ENCODE data around the gene GP2. TPM values are rescaled to one million over a fixed set of nuclear protein-coding genes. Genes with fewer than 3 reads are reported as not detected.

The GP2 gene
- total and polyA plus RNA-seq, 2 donors (not counting 1 experiment from before 2014, with no cell fraction given) = not detected

- ChIA-PET CTCF (interaction anchor here (0.7 kb wide), 2 partner anchors 22 to 351 kb away, joined by 4 to 5 read pairs; no protein-coding TSS in a partner anchor), POLR2A (no interaction called here)
- H3K27me3 ChIP-seq (replicated peaks in 1 of 4; ENCODE audit: control extremely low read depth in 1 of 4, control insufficient read depth in 3 of 4, insufficient read depth in 4 of 4, low read length in 3 of 4) = no peaks in the 10 kb centered on the region
- H3K27me3 Mint-ChIP-seq = peaks cover 19% of the 10 kb centered on the region
- intact Hi-C loops (cut with micrococcal nuclease) = no loop called here
- no peak overlapping the region for H3K4me3 ChIP-seq (ENCODE audit: control extremely low read depth in 1 of 5, extremely low read depth in 1 of 5, insufficient read depth in 1 of 5, low read depth in 2 of 5, low read length in 4 of 5)
- H3K27ac Mint-ChIP-seq = no peak overlapping the region
- H4K20me1 ChIP-seq (ENCODE audit: control insufficient read depth, insufficient read depth, low read length, poor library complexity, severe bottlenecking) = no peaks in the 10 kb centered on the region
- peaks cover 0 to 2% (median 0%) of the 10 kb centered on the region in 3 donors for H3K9me3 ChIP-seq (ENCODE audit: control extremely low read depth in 1 of 3, control insufficient read depth in 2 of 3, insufficient read depth in 1 of 3, low read length in 2 of 3)
- no peak overlapping the region for H3K9ac ChIP-seq (ENCODE audit: low read length)
- ATAC-seq (ENCODE audit: low read depth) (no peak), DNase-seq (no peak)
- no peak overlapping the region for H3K4me2 ChIP-seq (replicated peaks; ENCODE audit: low read depth, low read length, poor library complexity, severe bottlenecking)
- no peak overlapping the region for H3K27ac ChIP-seq (ENCODE audit: low read length in 2 of 2)
- H3K4me1 ChIP-seq (ENCODE audit: control insufficient read depth in 2 of 2, insufficient read depth in 2 of 2, low read length in 2 of 2) = no peaks in the 10 kb centered on the region
- H3K4me3 Mint-ChIP-seq = no peak overlapping the region
- no peak overlapping the region for H2AFZ ChIP-seq (ENCODE audit: insufficient read depth, low read depth, low read length, poor library complexity, severe bottlenecking)
- TF ChIP-seq CTCF (IDR thresholded peaks at IDR 0.05) = no peak
- no peak for TF ChIP-seq EZH2 (IDR thresholded peaks at IDR 0.05; ENCODE audit: borderline replicate concordance, insufficient read depth, low read depth, low read length, poor library complexity, severe bottlenecking)
- H3K36me3 ChIP-seq (replicated peaks in 1 of 2; ENCODE audit: control extremely low read depth in 1 of 2, control insufficient read depth in 1 of 2, extremely low read depth in 1 of 2, insufficient read depth in 2 of 2, low read length in 1 of 2) = no peaks in the 10 kb centered on the region
- no peaks in the 10 kb centered on the region for H3K9me3 Mint-ChIP-seq (ENCODE audit: insufficient read depth)
- H3K79me2 ChIP-seq (ENCODE audit: control insufficient read depth, insufficient read depth, low read length) = no peaks in the 10 kb centered on the region
- H3K4me1 Mint-ChIP-seq = no peaks in the 10 kb centered on the region
Observed at GRCh38 chr16:20320592-20320991, 6.7 kb downstream of the GP2 start.

GRCh38 chr16:20320178-20320577 lies 7.1 kb downstream of the GP2 start:
- Histone ChIP-seq H3K27me3 (replicated peaks in 1 of 4; ENCODE audit: control extremely low read depth in 1 of 4, control insufficient read depth in 3 of 4, insufficient read depth in 4 of 4, low read length in 3 of 4) (no peaks in the 10 kb centered on the region), H3K4me2 (replicated peaks; ENCODE audit: low read depth, low read length, poor library complexity, severe bottlenecking) (no peak overlapping the region), H3K9ac (ENCODE audit: low read length) (no peak overlapping the region), H2AFZ (ENCODE audit: insufficient read depth, low read depth, low read length, poor library complexity, severe bottlenecking) (no peak overlapping the region), H3K79me2 (ENCODE audit: control insufficient read depth, insufficient read depth, low read length) (no peaks in the 10 kb centered on the region), H3K4me3 (ENCODE audit: control extremely low read depth in 1 of 5, extremely low read depth in 1 of 5, insufficient read depth in 1 of 5, low read depth in 2 of 5, low read length in 4 of 5) (no peak overlapping the region), H4K20me1 (ENCODE audit: control insufficient read depth, insufficient read depth, low read length, poor library complexity, severe bottlenecking) (no peaks in the 10 kb centered on the region), H3K36me3 (replicated peaks in 1 of 2; ENCODE audit: control extremely low read depth in 1 of 2, control insufficient read depth in 1 of 2, extremely low read depth in 1 of 2, insufficient read depth in 2 of 2, low read length in 1 of 2) (no peaks in the 10 kb centered on the region), H3K9me3 (ENCODE audit: control extremely low read depth in 1 of 3, control insufficient read depth in 2 of 3, insufficient read depth in 1 of 3, low read length in 2 of 3) (peaks cover 0 to 2% (median 0%) of the 10 kb centered on the region in 3 donors), H3K4me1 (ENCODE audit: control insufficient read depth in 2 of 2, insufficient read depth in 2 of 2, low read length in 2 of 2) (no peaks in the 10 kb centered on the region), H3K27ac (ENCODE audit: low read length in 2 of 2) (no peak overlapping the region)
- Mint-ChIP-seq H3K27me3 (peaks cover 19% of the 10 kb centered on the region), H3K9me3 (ENCODE audit: insufficient read depth) (no peaks in the 10 kb centered on the region), H3K4me1 (no peaks in the 10 kb centered on the region), H3K27ac (no peak overlapping the region), H3K4me3 (no peak overlapping the region)
- ChIA-PET CTCF (interaction anchor here (0.7 kb wide), 2 partner anchors 23 to 351 kb away, joined by 4 to 5 read pairs; no protein-coding TSS in a partner anchor), POLR2A (no interaction called here)
- DNase-seq = no peak
- intact Hi-C loops (cut with micrococcal nuclease) = no loop called here
- TF ChIP-seq EZH2 (IDR thresholded peaks at IDR 0.05; ENCODE audit: borderline replicate concordance, insufficient read depth, low read depth, low read length, poor library complexity, severe bottlenecking) = no peak
- TF ChIP-seq CTCF (IDR thresholded peaks at IDR 0.05) = no peak
- no peak for ATAC-seq (ENCODE audit: low read depth)
- WGBS (ENCODE audit: insufficient coverage) = 91% methylated on average over 2 of the region's 2 CpGs
